ENCODE measurements around the gene SLC12A7.

DNA sequence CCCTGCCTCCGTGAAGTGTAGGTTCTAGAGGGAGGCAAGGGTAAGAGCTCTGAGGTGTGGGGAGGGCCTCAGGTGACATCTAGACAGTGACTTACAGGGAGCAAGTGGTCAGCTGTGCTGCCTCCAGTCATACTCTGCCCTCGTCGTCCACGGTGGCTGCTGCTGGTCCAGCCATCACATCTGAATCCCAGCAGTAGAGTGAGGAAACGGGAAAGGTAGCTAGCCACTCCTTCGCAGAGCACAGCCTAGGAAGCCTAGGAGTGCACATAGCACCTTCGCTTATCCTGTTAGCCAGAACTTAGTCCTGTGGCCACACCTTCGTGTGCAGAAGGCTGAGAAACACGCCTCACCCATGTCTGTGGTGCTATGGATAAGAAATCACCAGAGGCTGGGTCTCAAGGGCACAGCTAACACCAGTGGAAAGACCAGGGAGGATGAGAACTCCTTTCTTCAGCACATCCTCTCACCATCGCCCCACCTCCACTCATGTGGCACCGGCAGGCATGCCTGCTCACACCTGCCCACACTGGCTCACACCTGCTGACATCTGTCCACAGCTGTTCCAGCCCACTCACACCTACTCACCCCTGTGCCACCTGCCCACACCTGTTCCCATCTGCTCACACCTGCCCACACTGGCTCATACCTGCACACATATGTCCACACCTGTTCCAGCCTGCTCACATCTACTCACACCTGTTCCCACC is 45.0 kb upstream of the SLC12A7 start:
- TF ChIP-seq, protein P1, sequence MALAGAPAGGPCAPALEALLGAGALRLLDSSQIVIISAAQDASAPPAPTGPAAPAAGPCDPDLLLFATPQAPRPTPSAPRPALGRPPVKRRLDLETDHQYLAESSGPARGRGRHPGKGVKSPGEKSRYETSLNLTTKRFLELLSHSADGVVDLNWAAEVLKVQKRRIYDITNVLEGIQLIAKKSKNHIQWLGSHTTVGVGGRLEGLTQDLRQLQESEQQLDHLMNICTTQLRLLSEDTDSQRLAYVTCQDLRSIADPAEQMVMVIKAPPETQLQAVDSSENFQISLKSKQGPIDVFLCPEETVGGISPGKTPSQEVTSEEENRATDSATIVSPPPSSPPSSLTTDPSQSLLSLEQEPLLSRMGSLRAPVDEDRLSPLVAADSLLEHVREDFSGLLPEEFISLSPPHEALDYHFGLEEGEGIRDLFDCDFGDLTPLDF (CRISPR knock-in tag; IDR thresholded peaks at IDR 0.05): no peak
- TF ChIP-seq HDAC2 (IDR thresholded peaks at IDR 0.05): no peak
- TF ChIP-seq, protein P2, sequence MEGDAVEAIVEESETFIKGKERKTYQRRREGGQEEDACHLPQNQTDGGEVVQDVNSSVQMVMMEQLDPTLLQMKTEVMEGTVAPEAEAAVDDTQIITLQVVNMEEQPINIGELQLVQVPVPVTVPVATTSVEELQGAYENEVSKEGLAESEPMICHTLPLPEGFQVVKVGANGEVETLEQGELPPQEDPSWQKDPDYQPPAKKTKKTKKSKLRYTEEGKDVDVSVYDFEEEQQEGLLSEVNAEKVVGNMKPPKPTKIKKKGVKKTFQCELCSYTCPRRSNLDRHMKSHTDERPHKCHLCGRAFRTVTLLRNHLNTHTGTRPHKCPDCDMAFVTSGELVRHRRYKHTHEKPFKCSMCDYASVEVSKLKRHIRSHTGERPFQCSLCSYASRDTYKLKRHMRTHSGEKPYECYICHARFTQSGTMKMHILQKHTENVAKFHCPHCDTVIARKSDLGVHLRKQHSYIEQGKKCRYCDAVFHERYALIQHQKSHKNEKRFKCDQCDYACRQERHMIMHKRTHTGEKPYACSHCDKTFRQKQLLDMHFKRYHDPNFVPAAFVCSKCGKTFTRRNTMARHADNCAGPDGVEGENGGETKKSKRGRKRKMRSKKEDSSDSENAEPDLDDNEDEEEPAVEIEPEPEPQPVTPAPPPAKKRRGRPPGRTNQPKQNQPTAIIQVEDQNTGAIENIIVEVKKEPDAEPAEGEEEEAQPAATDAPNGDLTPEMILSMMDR (IDR thresholded peaks at IDR 0.05 in 2 of 3, conservative IDR thresholded peaks at IDR 0.05 in 1 of 3; ENCODE audit: insufficient read depth in 2 of 3, low read depth in 1 of 3, low read length in 3 of 3): no peak
- TF ChIP-seq CEBPG (CRISPR knock-in tag; IDR thresholded peaks at IDR 0.05): no peak
- TF ChIP-seq CEBPG (tag; conservative IDR thresholded peaks at IDR 0.05 in 1 of 2, IDR thresholded peaks at IDR 0.05 in 1 of 2): no peak
- no peak for TF ChIP-seq CBFA2T2 (conservative IDR thresholded peaks at IDR 0.05)
- no peak for TF ChIP-seq ZBTB8A (IDR thresholded peaks at IDR 0.05; ENCODE audit: partially characterized antibody)
- TF ChIP-seq, protein P3, sequence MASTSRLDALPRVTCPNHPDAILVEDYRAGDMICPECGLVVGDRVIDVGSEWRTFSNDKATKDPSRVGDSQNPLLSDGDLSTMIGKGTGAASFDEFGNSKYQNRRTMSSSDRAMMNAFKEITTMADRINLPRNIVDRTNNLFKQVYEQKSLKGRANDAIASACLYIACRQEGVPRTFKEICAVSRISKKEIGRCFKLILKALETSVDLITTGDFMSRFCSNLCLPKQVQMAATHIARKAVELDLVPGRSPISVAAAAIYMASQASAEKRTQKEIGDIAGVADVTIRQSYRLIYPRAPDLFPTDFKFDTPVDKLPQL (IDR thresholded peaks at IDR 0.05; ENCODE audit: extremely low read depth, insufficient read length): no peak
- TF ChIP-seq ZNF586 (CRISPR knock-in tag; conservative IDR thresholded peaks at IDR 0.05): no peak

All from K562 (cell line).